T follicular helper cell (primary cell): ENCODE results near the gene ASTN2.
"Not testable (repeated sequence)": the region's sequence is repeated elsewhere in the genome, so short reads cannot be mapped to it uniquely, and the experiment has no call there.

Experiments used
- DNase-seq: peaks from one replicate; pipeline ENCODE4 v3.0.0-alpha.2; 2020; ENCODE audit warnings: low read depth

Gene ASTN2

GRCh38 chr9:116870566-116870965 lies 544.3 kb downstream of the ASTN2 start:
- no peak for DNase-seq

DNA sequence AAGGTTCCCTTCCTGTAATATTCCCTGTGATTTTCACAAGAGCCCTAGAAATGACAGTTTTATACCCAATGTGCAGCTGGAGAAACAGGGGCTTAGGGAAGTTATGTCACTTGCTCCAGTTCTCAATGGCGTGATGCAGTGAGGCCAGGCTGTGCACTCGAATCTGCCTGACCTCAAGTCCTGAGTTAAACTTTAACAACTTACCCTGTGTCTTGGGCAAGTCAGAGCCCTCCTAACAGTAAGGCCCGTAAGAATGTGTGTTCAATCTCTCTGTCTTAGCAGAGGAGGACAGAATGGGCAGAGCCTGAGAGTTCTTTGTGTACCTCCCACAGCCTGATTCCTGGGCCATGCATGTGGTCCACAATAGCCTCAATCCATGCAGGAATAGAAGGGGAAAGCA lies 546.7 kb downstream of the ASTN2 start:
- no peak for DNase-seq

- no peak for DNase-seq
Measured at GRCh38 chr9:116861321-116861720, 553.5 kb downstream of the ASTN2 start.

- no peak for DNase-seq
Measured at GRCh38 chr9:116860509-116861120, 554.2 kb downstream of the ASTN2 start.

DNA sequence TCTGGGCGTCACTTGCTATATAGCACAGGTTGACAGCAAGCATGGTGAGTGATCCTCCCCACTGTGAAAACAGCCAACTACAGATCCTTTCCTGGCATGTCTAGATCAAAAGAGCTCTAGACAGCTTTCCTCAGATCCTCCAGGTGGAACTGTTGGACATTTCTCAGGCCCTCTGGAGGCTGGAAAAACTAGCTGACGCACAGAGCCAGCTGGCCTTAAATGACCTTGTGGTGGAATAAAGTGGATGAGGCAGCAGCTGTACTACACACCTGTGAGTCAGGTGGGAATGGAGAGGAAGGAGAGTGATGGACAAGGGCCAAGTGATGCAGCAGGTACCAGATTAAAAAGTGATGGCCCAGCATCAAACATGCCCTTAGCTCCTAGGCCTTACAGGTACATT lies 555.1 kb downstream of the ASTN2 start:
- DNase-seq = no peak

- no peak for DNase-seq
Measured at GRCh38 chr9:116857321-116857720, 557.5 kb downstream of the ASTN2 start.

- no peak for DNase-seq
Measured at GRCh38 chr9:116855881-116856662, 558.8 kb downstream of the ASTN2 start.

DNA sequence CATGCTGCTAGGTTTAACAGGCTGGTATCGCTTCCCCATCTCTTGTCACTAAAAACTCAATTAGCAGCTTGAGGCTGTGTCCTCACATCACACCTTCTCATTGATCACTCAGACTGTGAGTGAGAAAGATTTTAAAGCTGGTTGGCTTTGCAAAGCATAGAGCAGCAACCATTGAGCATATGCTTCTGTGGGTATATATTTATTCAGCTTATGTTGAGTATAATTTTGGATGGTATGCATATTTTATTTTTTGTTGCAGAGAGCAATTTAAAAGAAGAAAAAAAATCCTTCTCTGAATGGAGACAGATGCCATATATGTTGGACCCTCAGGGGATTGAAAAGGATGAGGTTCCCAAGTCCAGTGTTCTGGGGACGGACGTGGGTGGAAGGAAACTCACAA lies 565.1 kb downstream of the ASTN2 start:
- no peak for DNase-seq

GRCh38 chr9:116844621-116845020 lies 570.2 kb downstream of the ASTN2 start:
- no peak for DNase-seq

DNA sequence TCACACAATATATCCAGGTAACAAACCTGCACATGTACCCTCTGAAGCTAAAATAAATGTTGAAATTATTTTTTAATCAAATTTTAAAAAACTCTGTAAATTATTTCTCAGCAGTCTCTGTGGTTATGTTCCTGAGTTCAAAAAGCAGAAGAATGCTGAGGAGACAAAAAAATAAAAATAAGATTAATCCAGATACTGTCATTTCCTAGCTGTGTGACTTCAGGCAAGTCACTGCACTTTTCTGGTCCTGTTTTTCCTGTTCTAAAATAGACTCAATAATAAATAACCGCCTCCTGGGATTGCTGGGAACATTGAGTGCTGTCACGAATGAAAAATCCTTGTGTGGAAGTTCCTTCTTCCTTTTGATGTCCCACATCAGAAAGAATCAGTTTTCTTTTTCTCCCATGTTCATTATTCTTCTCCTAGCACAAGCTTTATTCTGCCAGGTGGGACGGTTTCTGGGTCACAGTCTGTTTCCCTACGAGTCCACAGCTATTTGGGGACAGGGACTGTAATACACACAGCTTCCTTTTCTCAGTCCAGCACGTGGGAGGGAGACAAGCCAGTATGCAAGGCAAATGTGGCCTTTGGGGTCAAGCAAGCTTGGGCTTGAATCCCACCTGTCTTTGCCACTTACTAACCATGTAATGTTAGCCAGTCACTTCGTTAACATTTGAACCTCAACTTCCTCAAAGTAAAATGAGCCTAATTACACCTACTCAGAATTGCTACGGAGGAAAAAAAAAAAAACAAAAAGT lies 570.8 kb downstream of the ASTN2 start:
- DNase-seq = no peak

DNA sequence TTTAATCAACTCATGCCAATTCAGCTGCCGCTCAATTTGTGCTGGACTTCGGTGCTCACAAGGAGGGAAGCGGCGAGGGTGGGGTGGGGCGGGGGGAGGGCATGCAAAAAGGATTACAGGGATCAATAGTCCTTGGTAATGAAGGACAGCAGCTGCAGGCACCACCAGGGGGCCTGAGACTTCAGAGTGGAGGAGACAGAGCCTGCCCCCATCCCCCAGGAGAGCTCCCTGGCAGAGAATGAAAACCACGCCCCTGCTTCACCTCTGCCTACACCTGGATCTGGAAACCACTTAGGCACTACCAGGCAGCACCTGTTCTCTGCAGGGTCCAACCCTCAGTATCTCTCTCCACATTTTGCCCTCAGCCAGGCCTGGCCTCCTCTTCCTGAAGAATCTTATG lies 572.2 kb downstream of the ASTN2 start:
- DNase-seq = no peak

- DNase-seq = not testable (repeated sequence)
Measured at GRCh38 chr9:116838468-116838867, 576.4 kb downstream of the ASTN2 start.

GRCh38 chr9:116837018-116837989 lies 577.6 kb downstream of the ASTN2 start:
- no peak for DNase-seq

DNA sequence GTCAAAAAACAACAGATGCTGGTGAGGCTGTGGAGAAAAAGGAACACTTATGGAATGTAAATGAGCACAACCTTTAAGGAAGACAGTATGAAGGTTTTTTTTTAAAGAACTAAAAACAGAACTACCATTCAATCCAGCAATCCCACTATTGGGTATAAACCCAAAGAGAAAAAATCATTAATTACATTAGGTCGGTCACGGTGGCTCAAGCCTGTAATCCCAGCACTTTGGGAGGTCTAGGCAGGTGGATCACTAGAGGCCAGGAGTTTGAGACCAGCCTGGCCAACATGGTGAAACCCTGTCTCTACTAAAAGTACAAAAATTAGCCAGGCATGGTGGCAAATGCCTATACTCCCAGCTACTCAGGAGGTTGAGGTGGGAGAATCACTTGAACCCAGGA lies 584.5 kb downstream of the ASTN2 start:
- DNase-seq = not testable (repeated sequence)

GRCh38 chr9:116821633-116822229 lies 593.1 kb downstream of the ASTN2 start:
- DNase-seq = no peak

DNA sequence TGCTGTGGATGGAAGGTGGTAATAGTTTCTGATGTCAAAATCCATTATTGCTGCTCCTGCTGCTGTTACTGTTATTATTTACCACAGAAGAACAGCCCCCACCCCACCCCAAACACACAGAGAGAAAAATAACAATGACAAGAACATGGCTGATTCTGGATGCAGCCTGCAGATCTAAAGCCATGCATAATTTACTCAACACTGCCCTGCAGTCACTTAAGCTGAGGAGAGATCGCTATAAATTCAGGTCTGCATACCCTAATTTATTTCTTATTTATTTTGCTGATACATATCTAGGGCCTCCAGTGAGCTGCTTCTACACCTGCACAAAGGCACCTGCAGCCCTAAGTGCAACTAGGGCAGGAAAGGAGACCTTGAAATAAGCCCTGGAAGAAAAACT lies 595.7 kb downstream of the ASTN2 start:
- no peak for DNase-seq

DNA sequence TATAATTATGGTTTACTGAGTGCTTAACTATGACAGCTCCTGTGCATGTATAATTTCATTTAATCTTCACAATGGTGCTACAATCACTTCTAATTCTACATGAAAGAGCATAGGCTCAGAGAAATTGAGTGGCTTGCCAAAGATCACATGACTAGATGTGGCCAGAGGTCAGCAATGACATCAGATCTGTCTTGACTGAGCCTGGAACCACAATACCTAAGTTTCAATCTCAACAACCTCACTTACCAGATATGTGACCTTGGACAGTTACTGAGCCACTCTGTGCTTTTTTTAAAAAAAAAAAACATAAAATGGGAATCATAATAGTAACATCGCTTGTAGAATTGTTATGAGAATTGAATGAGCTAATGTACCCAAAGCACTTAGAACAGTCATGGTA lies 597.1 kb downstream of the ASTN2 start:
- no peak for DNase-seq

- no peak for DNase-seq
Measured at GRCh38 chr9:116816484-116816883, 598.4 kb downstream of the ASTN2 start.

DNA sequence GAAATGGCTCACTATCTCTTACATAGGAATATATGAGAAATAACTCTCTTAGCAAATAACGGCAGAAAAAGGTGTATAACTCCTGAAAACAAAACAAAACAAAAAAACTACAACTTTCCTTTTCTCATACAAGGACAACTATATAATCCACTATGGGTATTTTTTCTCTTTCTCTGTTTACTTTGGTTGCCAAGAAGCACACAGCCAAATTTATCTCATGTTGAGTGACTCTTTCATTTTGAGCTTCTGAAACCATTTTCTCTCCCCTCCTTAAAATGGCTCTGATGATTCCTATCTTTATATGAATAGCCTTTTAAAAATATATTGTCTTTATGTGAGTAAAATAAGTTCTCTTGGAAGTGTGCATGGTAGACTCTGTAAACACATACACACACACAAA lies 599.0 kb downstream of the ASTN2 start:
- no peak for DNase-seq

DNA sequence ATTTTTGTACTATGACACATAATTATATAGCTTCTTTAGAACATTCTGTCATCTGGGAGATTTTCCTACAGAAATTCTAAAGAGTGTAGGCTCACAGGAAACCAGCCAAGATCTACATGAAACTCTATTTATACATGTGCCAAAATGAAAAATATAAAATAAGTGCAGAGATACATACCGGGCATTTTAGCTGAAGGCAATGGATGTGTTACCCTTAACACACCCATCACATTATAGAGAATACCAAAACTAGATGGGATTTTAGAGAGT lies 601.9 kb downstream of the ASTN2 start:
- DNase-seq = no peak

DNA sequence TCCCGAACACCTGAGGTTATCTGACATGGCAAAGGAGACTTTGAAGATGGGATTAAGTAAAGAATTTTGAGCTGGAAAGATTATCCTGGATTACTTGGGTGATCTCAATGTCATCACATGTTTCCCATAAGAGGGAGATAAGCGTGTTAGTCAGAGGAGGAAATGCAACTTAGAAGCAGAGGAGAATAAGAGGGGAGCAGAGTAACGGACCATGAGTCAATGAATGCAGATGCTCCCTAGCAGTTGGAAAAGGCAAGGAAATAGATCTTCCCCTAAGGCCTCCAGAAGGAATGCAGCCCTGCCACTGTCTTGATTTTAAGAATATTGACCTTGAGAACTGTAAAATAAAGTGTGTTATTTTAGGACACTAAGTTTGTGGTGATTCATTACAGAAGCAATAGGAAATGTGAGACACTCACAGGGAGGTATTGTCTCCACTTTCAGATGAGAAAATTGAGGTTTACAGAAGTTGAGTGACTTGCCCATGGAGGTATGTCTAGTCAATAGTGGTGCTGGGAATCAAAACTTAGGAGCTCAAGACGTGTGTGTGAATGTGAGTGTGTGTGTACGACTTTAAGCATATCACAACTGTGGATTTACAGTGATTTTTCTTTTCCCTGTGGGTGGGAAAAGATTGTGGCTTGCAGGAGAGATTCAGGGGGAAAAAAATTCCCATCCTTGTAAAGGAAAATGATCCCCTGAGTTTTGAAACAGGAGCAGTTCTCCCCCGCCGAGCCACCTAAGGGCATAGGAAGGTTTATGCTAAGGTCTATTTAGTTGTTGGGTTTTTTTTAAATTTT lies 602.4 kb downstream of the ASTN2 start:
- no peak for DNase-seq
